H1 (cell line): Measurements from ENCODE around the gene PDCD5. TPM values are rescaled to one million over a fixed set of nuclear protein-coding genes. Genes with fewer than 3 reads are reported as not detected.

Experiments
- CTCF ChIA-PET: fragments of 300-600 bp; sonication (Branson Sonifier 250); formaldehyde crosslinking; loops from one replicate; lab custom pipeline; 2021; ENCODE audit not compliant: partially characterized antibody; lab: Charles Lee
- POLR2A ChIA-PET: fragments of 300-600 bp; sonication (Branson Sonifier 250); formaldehyde crosslinking; loops from one replicate; lab custom pipeline; 2021; ENCODE audit warnings: inconsistent platforms; ENCODE audit not compliant: partially characterized antibody; lab: Charles Lee
- DNase-seq, 2 experiments: peaks; one replicate each; pipeline versions ENCODE4 v3.0.0 to v3.0.0-alpha.2; 2010 to 2022; ENCODE audit warnings: low spot score in 2 of 2, low read depth in 1 of 2, mixed read lengths in 1 of 2
- FAIRE-seq: peaks from 2 replicates; lab custom pipeline; 2011; peaks lifted over from hg19 to GRCh38; lab: Jason Lieb, UNC
- H2AFZ ChIP-seq: 2 replicates; pipeline ENCODE4 v1.8.1; 2012; ENCODE audit warnings: low read length, inconsistent platforms
- H2AK5ac ChIP-seq: 2 replicates; pipeline ENCODE4 v1.6.1; 2013; ENCODE audit warnings: low read depth, low read length
- H2BK120ac ChIP-seq: replicated peaks from 2 replicates; pipeline ENCODE3; 2013; ENCODE audit warnings: low read depth, low read length, inconsistent platforms
- H2BK12ac ChIP-seq: 2 replicates; pipeline ENCODE4 v1.6.1; 2013; ENCODE audit warnings: low read depth, low read length
- H2BK15ac ChIP-seq: 2 replicates; pipeline ENCODE4 v1.6.1; 2013; ENCODE audit warnings: low read length
- H2BK20ac ChIP-seq: 2 replicates; pipeline ENCODE4 v1.6.1; 2013; ENCODE audit warnings: low read length
- H2BK5ac ChIP-seq: 2 replicates; pipeline ENCODE4 v1.6.1; 2013; ENCODE audit warnings: low read depth, low read length
- H3K14ac ChIP-seq: 2 replicates; pipeline ENCODE4 v1.6.1; 2013; ENCODE audit warnings: inconsistent platforms; ENCODE audit not compliant: insufficient read length
- H3K18ac ChIP-seq: 2 replicates; pipeline ENCODE4 v1.6.1; 2013; ENCODE audit warnings: low read length; ENCODE audit errors: extremely low read depth
- H3K23ac ChIP-seq: 2 replicates; pipeline ENCODE4 v1.6.1; 2013; ENCODE audit warnings: inconsistent platforms; ENCODE audit not compliant: insufficient read length
- H3K23me2 ChIP-seq: 2 replicates; pipeline ENCODE4 v1.6.1; 2013; ENCODE audit warnings: low read depth, low read length
- H3K27ac ChIP-seq: 2 replicates; pipeline ENCODE4 v1.6.1; 2011; ENCODE audit warnings: low read depth, low read length, inconsistent platforms
- H3K27me3 ChIP-seq, 4 experiments: replicated peaks in 1 of 4; 1 replicate in 1 of 4; 2 replicates in 3 of 4; pipeline versions ENCODE4 v1.6.1 to v1.8.1; 2011 to 2013; ENCODE audit warnings: low read length in 3 of 4, mild to moderate bottlenecking in 3 of 4, inconsistent platforms in 2 of 4, mixed read lengths in 2 of 4, moderate library complexity in 1 of 4; ENCODE audit not compliant: control insufficient read depth in 3 of 4, insufficient read depth in 3 of 4; ENCODE audit errors: extremely low read depth in 1 of 4
- H3K36me3 ChIP-seq, 4 experiments: 2 replicates each; pipeline versions ENCODE4 v1.6.1 to v1.8.1; 2011 to 2013; ENCODE audit warnings: mild to moderate bottlenecking in 4 of 4, low read length in 3 of 4, moderate library complexity in 2 of 4, control low read depth in 1 of 4, inconsistent platforms in 1 of 4; ENCODE audit not compliant: insufficient read depth in 4 of 4, control insufficient read depth in 2 of 4
- H3K4ac ChIP-seq: replicated peaks from 2 replicates; pipeline ENCODE3; 2013; ENCODE audit warnings: low read length, low read depth, mixed read lengths, inconsistent platforms; ENCODE audit not compliant: insufficient read length
- H3K4me1 ChIP-seq, 4 experiments: replicated peaks in 1 of 4; 1 replicate in 1 of 4; 2 replicates in 3 of 4; pipeline versions ENCODE4 v1.6.1 to v1.8.1; 2011 to 2013; ENCODE audit warnings: low read length in 3 of 4, inconsistent platforms in 2 of 4, mixed read lengths in 1 of 4; ENCODE audit not compliant: insufficient read depth in 4 of 4, control insufficient read depth in 3 of 4
- H3K4me2 ChIP-seq, 2 experiments: 2 replicates each; pipeline versions ENCODE4 v1.6.1 to v1.8.1; 2011 to 2013; ENCODE audit warnings: low read depth in 2 of 2, low read length in 2 of 2, control low read depth in 1 of 2, inconsistent platforms in 1 of 2, mild to moderate bottlenecking in 1 of 2; ENCODE audit not compliant: insufficient read depth in 1 of 2
- H3K4me3 ChIP-seq, 4 experiments: fragments of 200-600, 300-600 bp in 1 of 4; sonication (generic), shearing (Covaris generic), sonication (Bioruptor Twin) in 1 of 4; 2 replicates each; pipeline versions ENCODE4 v1.5.1 to v1.8.1; 2011 to 2016; ENCODE audit warnings: low read length in 4 of 4, low read depth in 3 of 4, control low read depth in 2 of 4, inconsistent platforms in 2 of 4, mild to moderate bottlenecking in 2 of 4, mixed read lengths in 1 of 4, moderate library complexity in 1 of 4; ENCODE audit not compliant: insufficient read depth in 2 of 4; ENCODE audit errors: extremely low read depth in 1 of 4
- H3K56ac ChIP-seq: replicated peaks from 2 replicates; pipeline ENCODE3; 2013; ENCODE audit warnings: low read depth, mild to moderate bottlenecking, mixed read lengths, low read length, inconsistent platforms; ENCODE audit not compliant: insufficient read length
- H3K79me1 ChIP-seq: 2 replicates; pipeline ENCODE4 v1.6.1; 2013; ENCODE audit warnings: low read depth, low read length, control low read depth
- H3K79me2 ChIP-seq, 2 experiments: 2 replicates each; pipeline versions ENCODE4 v1.6.1 to v1.8.1; 2012 to 2013; ENCODE audit warnings: low read length in 2 of 2, mild to moderate bottlenecking in 2 of 2, inconsistent platforms in 1 of 2; ENCODE audit not compliant: insufficient read depth in 2 of 2, control insufficient read depth in 1 of 2
- H3K9ac ChIP-seq, 4 experiments: replicated peaks in 1 of 4; 1 replicate in 1 of 4; 2 replicates in 3 of 4; pipeline versions ENCODE4 v1.6.1 to v1.8.1; 2011 to 2013; ENCODE audit warnings: low read depth in 3 of 4, low read length in 3 of 4, control low read depth in 2 of 4, mild to moderate bottlenecking in 2 of 4, moderate library complexity in 2 of 4, inconsistent platforms in 1 of 4; ENCODE audit errors: extremely low read depth in 1 of 4
- H3K9me3 ChIP-seq, 2 experiments: 2 replicates each; pipeline versions ENCODE4 v1.6.1 to v1.8.1; 2012 to 2013; ENCODE audit warnings: mild to moderate bottlenecking in 2 of 2, moderate library complexity in 2 of 2, control low read depth in 1 of 2, inconsistent platforms in 1 of 2, low read depth in 1 of 2, low read length in 1 of 2, mixed read lengths in 1 of 2; ENCODE audit not compliant: insufficient read depth in 2 of 2
- H4K20me1 ChIP-seq, 2 experiments: replicated peaks in 1 of 2; 2 replicates each; pipeline versions ENCODE3 to v1.8.1; 2011 to 2013; ENCODE audit warnings: inconsistent platforms in 2 of 2, low read length in 2 of 2, mild to moderate bottlenecking in 1 of 2; ENCODE audit not compliant: insufficient read depth in 2 of 2, control insufficient read depth in 1 of 2
- H4K5ac ChIP-seq: 2 replicates; pipeline ENCODE4 v1.6.1; 2013; ENCODE audit warnings: low read length, low read depth, mixed read lengths, inconsistent platforms; ENCODE audit not compliant: insufficient read length
- H4K8ac ChIP-seq: 2 replicates; pipeline ENCODE4 v1.8.0; 2013; ENCODE audit warnings: mild to moderate bottlenecking, moderate library complexity, low read length, inconsistent platforms; ENCODE audit not compliant: insufficient read depth; ENCODE audit errors: extremely low read depth
- H4K91ac ChIP-seq: replicated peaks from 2 replicates; pipeline ENCODE3; 2013; ENCODE audit warnings: low read length, mixed read lengths, inconsistent platforms; ENCODE audit not compliant: insufficient read length
- BACH1 ChIP-seq: IDR thresholded peaks from 2 replicates; pipeline ENCODE4 v1.6.1; 2012; ENCODE audit warnings: low read length, improper control_type of control experiment
- JUND ChIP-seq: IDR thresholded peaks from 2 replicates; pipeline ENCODE4 v1.6.1; 2011; ENCODE audit warnings: mild to moderate bottlenecking, improper control_type of control experiment, low read length
- MAFK ChIP-seq: IDR thresholded peaks from 2 replicates; pipeline ENCODE4 v1.6.1; 2012; ENCODE audit warnings: low read depth, mild to moderate bottlenecking, improper control_type of control experiment, low read length
- POLR2A ChIP-seq, 2 experiments: IDR thresholded peaks; 1 replicate in 1 of 2; 2 replicates in 1 of 2; pipeline ENCODE4 v1.6.1; 2011; ENCODE audit warnings: low read depth in 2 of 2, low read length in 2 of 2, mild to moderate bottlenecking in 2 of 2; ENCODE audit errors: control extremely low read depth in 1 of 2
- WGBS, 2 experiments: shearing (Covaris generic) in 1 of 2; methylation state at CpG; one replicate each; pipeline versions ENCODE4 v1.1.6 to v1.1.7; 2013 to 2015; ENCODE audit warnings: low lambda C conversion rate in 2 of 2, mixed read lengths in 2 of 2, inconsistent platforms in 1 of 2, low coverage in 1 of 2, missing lambda C conversion rate in 1 of 2; ENCODE audit not compliant: insufficient replicate concordance in 2 of 2, insufficient coverage in 1 of 2, insufficient read length in 1 of 2; ENCODE audit errors: extremely low coverage in 1 of 2, missing lambda C conversion rate in 1 of 2; 5-methylcytosine and 5-hydroxymethylcytosine counted together
- polyA plus RNA-seq, 7 experiments: library from polyadenylated mRNA; depleted of rRNA in 3 of 7; stranded (reverse) in 5 of 7; unstranded in 2 of 7; fragments of >200 nt in 5 of 7; fragments of 200-250 nt in 2 of 7; gene quantifications; 1 replicate in 5 of 7; 2 replicates in 1 of 7; 4 replicates in 1 of 7; pipeline versions ENCODE4 v1.2.1 to v1.2.3, GENCODE V29; 2011 to 2013; ENCODE audit warnings: missing spikeins in 2 of 7, mixed read lengths in 2 of 7
- total RNA-seq: library from RNA; stranded (reverse); fragmentation: NEBNext Ultra II Directional; extraction: Animal tissue kit (Norgen Biotek cat#: 25700); gene quantifications from 2 replicates; pipeline ENCODE4 v1.2.1, GENCODE V29; 2021

The PDCD5 gene
- total and polyA plus RNA-seq, 2 of the 8 experiments (the other 6 are each of a cell fraction or from before 2014, with no cell fraction given) = 43.2 to 98.8 TPM

DNA sequence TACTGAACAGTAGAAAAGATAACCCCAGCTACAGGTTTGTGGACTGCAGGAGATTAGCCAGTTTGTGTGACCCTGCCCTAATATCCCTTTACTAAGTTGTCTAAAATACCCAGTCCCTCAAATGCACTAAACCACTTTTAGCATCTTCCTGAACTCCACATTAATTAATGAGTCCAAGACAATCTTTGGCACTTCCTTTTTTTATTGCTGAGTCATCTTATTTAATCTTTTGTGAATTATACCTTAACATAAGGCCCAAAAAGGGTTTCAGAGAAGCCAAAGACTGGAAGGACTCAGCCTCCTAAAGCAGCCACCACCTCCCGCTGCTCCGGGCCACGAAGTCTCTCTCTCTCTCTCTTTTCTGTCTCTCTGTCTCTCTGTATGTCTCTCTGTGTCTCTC, 48.8 kb upstream of the PDCD5 start:
- Histone ChIP-seq H3K27me3 (no peaks in the 10 kb centered on the region), H2BK120ac (no peak overlapping the region), H3K79me2 (no peaks in the 10 kb centered on the region), H3K4me3 (no peak overlapping the region), H3K9ac (no peak overlapping the region), H2AK5ac (no peak overlapping the region)
- 88% methylated on average over 3 of the region's 3 CpGs; no CpG with 5 or more reads in 1 of the 2 experiments for WGBS, 2 experiments
- TF ChIP-seq MAFK = peak; percentile 92
- TF ChIP-seq BACH1 = 0 out of 2 replicates have a peak, but pooled peaks have one; percentile 34
- no peak for TF ChIP-seq JUND
- no peak for TF ChIP-seq POLR2A (IDR thresholded peaks at IDR 0.05; ENCODE audit: control extremely low read depth in 1 of 2, low read depth in 2 of 2, low read length in 2 of 2)
- TF ChIP-seq, all 59 proteins: peak for 2
- no peak overlapping the region for H2BK12ac ChIP-seq
- no peak overlapping the region for H2BK5ac ChIP-seq
- H3K36me3 ChIP-seq = no peaks in the 10 kb centered on the region
- H4K5ac ChIP-seq = no peak overlapping the region
- H3K23ac ChIP-seq = no peak overlapping the region
- no peak overlapping the region for H3K4ac ChIP-seq
- no peak overlapping the region for H4K91ac ChIP-seq
- no peak overlapping the region for H3K18ac ChIP-seq
- ChIA-PET CTCF (no interaction called here), POLR2A (no interaction called here)
- H2BK15ac ChIP-seq = no peak overlapping the region
- H2BK20ac ChIP-seq = no peak overlapping the region
- H2AFZ ChIP-seq = no peak overlapping the region
- H3K79me1 ChIP-seq = no peaks in the 10 kb centered on the region
- H3K14ac ChIP-seq = no peak overlapping the region
- H3K56ac ChIP-seq = no peak overlapping the region
- no peak for FAIRE-seq
- no peak for DNase-seq
- no peaks in the 10 kb centered on the region for H3K23me2 ChIP-seq
- H3K4me1 ChIP-seq = no peaks in the 10 kb centered on the region
- no peak overlapping the region for H3K4me2 ChIP-seq
- peaks cover 0 to 21% of the 10 kb centered on the region in 2 experiments; a peak in 3 of 4 replicates for H3K9me3 ChIP-seq
- H4K20me1 ChIP-seq = no peaks in the 10 kb centered on the region
- H3K27ac ChIP-seq = no peak overlapping the region
- H4K8ac ChIP-seq = no peak overlapping the region
